H9 (cell line): Measurements from ENCODE around the gene PRKCA. TPM values are rescaled to one million over a fixed set of nuclear protein-coding genes. Genes with fewer than 3 reads are reported as not detected.

Experiments
- DNase-seq: peaks from one replicate; pipeline ENCODE4 v3.0.0-alpha.2; 2017
- H2AFZ ChIP-seq: one replicate; pipeline ENCODE4 v1.6.1; 2013; ENCODE audit warnings: mild to moderate bottlenecking, low read length, control low read depth, moderate library complexity
- H2AK5ac ChIP-seq: 2 replicates; pipeline ENCODE4 v1.6.1; 2013; ENCODE audit warnings: low read length, control low read depth, mixed read lengths; ENCODE audit not compliant: insufficient read length
- H2BK120ac ChIP-seq: one replicate; pipeline ENCODE4 v1.6.1; 2013; ENCODE audit warnings: low read depth, mild to moderate bottlenecking, low read length, control low read depth, inconsistent platforms; ENCODE audit not compliant: poor library complexity, severe bottlenecking
- H2BK12ac ChIP-seq: 2 replicates; pipeline ENCODE4 v1.6.1; 2013; ENCODE audit warnings: low read length, control low read depth, mixed read lengths, low read depth; ENCODE audit not compliant: insufficient read length
- H2BK15ac ChIP-seq: 2 replicates; pipeline ENCODE4 v1.6.1; 2013; ENCODE audit warnings: low read depth, low read length, control low read depth
- H2BK20ac ChIP-seq: one replicate; pipeline ENCODE4 v1.6.1; 2013; ENCODE audit warnings: low read depth, mild to moderate bottlenecking, low read length, control low read depth, inconsistent platforms; ENCODE audit not compliant: poor library complexity, severe bottlenecking
- H2BK5ac ChIP-seq: 2 replicates; pipeline ENCODE4 v1.6.1; 2013; ENCODE audit warnings: low read length, control low read depth, mixed read lengths; ENCODE audit not compliant: insufficient read length
- H3K14ac ChIP-seq: 2 replicates; pipeline ENCODE4 v1.6.1; 2013; ENCODE audit warnings: low read length, control low read depth; ENCODE audit not compliant: insufficient read depth
- H3K18ac ChIP-seq: 2 replicates; pipeline ENCODE4 v1.6.1; 2013; ENCODE audit warnings: low read depth, mild to moderate bottlenecking, mixed read lengths, low read length, control low read depth; ENCODE audit not compliant: insufficient read length
- H3K23ac ChIP-seq: 2 replicates; pipeline ENCODE4 v1.6.1; 2013; ENCODE audit warnings: low read length, control low read depth, mixed read lengths, low read depth; ENCODE audit not compliant: insufficient read length
- H3K23me2 ChIP-seq: 2 replicates; pipeline ENCODE4 v1.6.1; 2013; ENCODE audit warnings: low read depth, mild to moderate bottlenecking, mixed read lengths, low read length, control low read depth; ENCODE audit not compliant: insufficient read length, poor library complexity, severe bottlenecking
- H3K27ac ChIP-seq: 2 replicates; pipeline ENCODE4 v1.5.1; 2013; ENCODE audit warnings: low read length, control low read depth, mixed read lengths, low read depth; ENCODE audit not compliant: insufficient read length
- H3K27me3 ChIP-seq: 2 replicates; pipeline ENCODE4 v1.6.1; 2013; ENCODE audit warnings: low read length, control low read depth, inconsistent platforms; ENCODE audit not compliant: insufficient read depth
- H3K4ac ChIP-seq: 2 replicates; pipeline ENCODE4 v1.6.1; 2013; ENCODE audit warnings: low read depth, mild to moderate bottlenecking, control low read depth, inconsistent platforms, low read length, moderate library complexity
- H3K4me1 ChIP-seq: 2 replicates; pipeline ENCODE4 v1.6.1; 2013; ENCODE audit warnings: low read length, control low read depth, inconsistent platforms; ENCODE audit not compliant: insufficient read depth
- H3K4me2 ChIP-seq: 2 replicates; pipeline ENCODE4 v1.6.1; 2013; ENCODE audit warnings: low read length, control low read depth, mixed read lengths; ENCODE audit not compliant: insufficient read length, insufficient read depth
- H3K56ac ChIP-seq: 2 replicates; pipeline ENCODE4 v1.6.1; 2013; ENCODE audit warnings: low read depth, mild to moderate bottlenecking, mixed read lengths, low read length, control low read depth; ENCODE audit not compliant: insufficient read length
- H3K79me1 ChIP-seq: 2 replicates; pipeline ENCODE4 v1.6.1; 2013; ENCODE audit warnings: low read depth, mild to moderate bottlenecking, moderate library complexity, low read length, control low read depth, inconsistent platforms; ENCODE audit not compliant: insufficient read depth, poor library complexity, severe bottlenecking
- H3K79me2 ChIP-seq: 2 replicates; pipeline ENCODE4 v1.6.1; 2013; ENCODE audit warnings: low read length, control low read depth, inconsistent platforms; ENCODE audit not compliant: insufficient read depth
- H3K9ac ChIP-seq: 2 replicates; pipeline ENCODE4 v1.6.1; 2013; ENCODE audit warnings: low read length, control low read depth, mixed read lengths; ENCODE audit not compliant: insufficient read length; ENCODE audit errors: extremely low read depth
- H3K9me3 ChIP-seq: one replicate; pipeline ENCODE4 v1.6.1; 2013; ENCODE audit warnings: low read depth, low read length, inconsistent platforms; ENCODE audit not compliant: control insufficient read depth
- H3T11ph ChIP-seq: one replicate; pipeline ENCODE4 v1.6.1; 2013; ENCODE audit warnings: mild to moderate bottlenecking, low read length, control low read depth, inconsistent platforms
- H4K20me1 ChIP-seq: one replicate; pipeline ENCODE4 v1.6.1; 2013; ENCODE audit not compliant: control insufficient read depth, insufficient read length, insufficient read depth
- H4K5ac ChIP-seq: 2 replicates; pipeline ENCODE4 v1.6.1; 2013; ENCODE audit warnings: low read depth, mild to moderate bottlenecking, mixed read lengths, low read length, control low read depth; ENCODE audit not compliant: insufficient read length
- H4K8ac ChIP-seq: replicated peaks from 2 replicates; pipeline ENCODE4 v1.6.1; 2013; ENCODE audit warnings: low read length, control low read depth, mixed read lengths, low read depth; ENCODE audit not compliant: insufficient read length
- H4K91ac ChIP-seq: 2 replicates; pipeline ENCODE4 v1.6.1; 2013; ENCODE audit warnings: low read depth, mild to moderate bottlenecking, moderate library complexity, mixed read lengths, low read length, control low read depth; ENCODE audit not compliant: insufficient read length
- H3K27ac Mint-ChIP-seq, 3 experiments: 2 replicates in 2 of 3; 3 replicates in 1 of 3; pipeline ENCODE4 v1.8.0; 2020 to 2021; ENCODE audit warnings: mixed read lengths in 3 of 3, mild to moderate bottlenecking in 1 of 3, moderate library complexity in 1 of 3
- H3K27me3 Mint-ChIP-seq: 2 replicates; pipeline ENCODE4 v1.8.0; 2021; ENCODE audit warnings: low read depth, mild to moderate bottlenecking, moderate library complexity, mixed read lengths
- H3K36me3 Mint-ChIP-seq, 3 experiments: 2 replicates in 2 of 3; 3 replicates in 1 of 3; pipeline ENCODE4 v1.8.0; 2020 to 2021; ENCODE audit warnings: low read depth in 3 of 3, mixed read lengths in 3 of 3; ENCODE audit not compliant: insufficient read depth in 1 of 3
- H3K4me1 Mint-ChIP-seq, 2 experiments: 2 replicates each; pipeline ENCODE4 v1.8.0; 2020; ENCODE audit warnings: mixed read lengths in 2 of 2
- H3K4me3 Mint-ChIP-seq, 2 experiments: 2 replicates in 1 of 2; 3 replicates in 1 of 2; pipeline ENCODE4 v1.8.0; 2020 to 2021; ENCODE audit warnings: mild to moderate bottlenecking in 2 of 2, mixed read lengths in 2 of 2, moderate library complexity in 1 of 2
- H3K9me3 Mint-ChIP-seq, 2 experiments: 2 replicates in 1 of 2; 3 replicates in 1 of 2; pipeline ENCODE4 v1.8.0; 2020; ENCODE audit warnings: mild to moderate bottlenecking in 2 of 2, mixed read lengths in 2 of 2, moderate library complexity in 1 of 2
- CTCF ChIP-seq: fragments of 200-600 bp; sonication (generic); conservative IDR thresholded peaks from 3 replicates; pipeline ENCODE4 v1.8.0; 2021; ENCODE audit warnings: antibody characterized with exemption, mild to moderate bottlenecking
- WGBS: extraction: QIAGEN DNeasy Blood & Tissue Kit; methylation state at CpG from one replicate; pipeline ENCODE4 v1.1.7; 2013; ENCODE audit warnings: missing lambda C conversion rate, low lambda C conversion rate, mixed read lengths; ENCODE audit not compliant: insufficient read length; ENCODE audit errors: extremely low coverage; 5-methylcytosine and 5-hydroxymethylcytosine counted together
- total RNA-seq: library from RNA; stranded (reverse); gene quantifications from 2 replicates; pipeline ENCODE4 v1.2.1, GENCODE V29; 2021

PRKCA gene
- total RNA-seq, 1 experiment from 2014 or later, result 10.5 TPM

GRCh38 chr17:66837226-66837625, 534.8 kb downstream of the PRKCA start:
- Histone ChIP-seq H3K79me1 (no peaks in the 10 kb centered on the region), H3K14ac (no peak overlapping the region), H3K4ac (no peak overlapping the region), H4K91ac (no peak overlapping the region), H4K8ac (no peak overlapping the region), H3T11ph (no peak overlapping the region), H3K23me2 (peaks cover 5% of the 10 kb centered on the region), H3K56ac (no peak overlapping the region), H3K4me2 (no peak overlapping the region), H3K18ac (no peak overlapping the region), H3K23ac (no peak overlapping the region), H3K27me3 (no peaks in the 10 kb centered on the region), H3K79me2 (no peaks in the 10 kb centered on the region), H2BK5ac (no peak overlapping the region), H2BK120ac (no peak overlapping the region), H2AK5ac (no peak overlapping the region), H2AFZ (no peak overlapping the region), H4K20me1 (no peaks in the 10 kb centered on the region), H2BK15ac (no peak overlapping the region), H3K9ac (no peak overlapping the region), H4K5ac (no peak overlapping the region), H3K4me1 (no peaks in the 10 kb centered on the region; the same call in 1 of the 2 replicates), H3K9me3 (no peaks in the 10 kb centered on the region), H2BK20ac (no peak overlapping the region), H2BK12ac (no peak overlapping the region), H3K27ac (no peak overlapping the region)
- WGBS, result no CpG with 5 or more reads among the region's 1 CpG
- no peak overlapping the region for H3K4me3 Mint-ChIP-seq
- peaks cover 51% of the 10 kb centered on the region for H3K27me3 Mint-ChIP-seq
- no peak for DNase-seq
- no peak overlapping the region for H3K27ac Mint-ChIP-seq
- H3K9me3 Mint-ChIP-seq, result no peaks in the 10 kb centered on the region
- 0 out of 4 replicates have a peak, but pooled peaks cover 0 to 2% of the 10 kb centered on the region in 2 experiments for H3K4me1 Mint-ChIP-seq
- TF ChIP-seq CTCF, result no peak
- H3K36me3 Mint-ChIP-seq, result no peaks in the 10 kb centered on the region
